22Rv1 (cell line): Measurements from ENCODE around the gene C5orf24.

ENCODE experiments used
- CTCF ChIP-seq: fragments of 450-650 bp; IDR thresholded peaks from 2 replicates; pipeline ENCODE4 v1.5.1; 2017; ENCODE audit warnings: mild to moderate bottlenecking
- ZFX ChIP-seq: fragments of 450-650 bp; IDR thresholded peaks from 2 replicates; pipeline ENCODE4 v1.6.1; 2017; ENCODE audit warnings: antibody characterized with exemption, borderline replicate concordance

DNA sequence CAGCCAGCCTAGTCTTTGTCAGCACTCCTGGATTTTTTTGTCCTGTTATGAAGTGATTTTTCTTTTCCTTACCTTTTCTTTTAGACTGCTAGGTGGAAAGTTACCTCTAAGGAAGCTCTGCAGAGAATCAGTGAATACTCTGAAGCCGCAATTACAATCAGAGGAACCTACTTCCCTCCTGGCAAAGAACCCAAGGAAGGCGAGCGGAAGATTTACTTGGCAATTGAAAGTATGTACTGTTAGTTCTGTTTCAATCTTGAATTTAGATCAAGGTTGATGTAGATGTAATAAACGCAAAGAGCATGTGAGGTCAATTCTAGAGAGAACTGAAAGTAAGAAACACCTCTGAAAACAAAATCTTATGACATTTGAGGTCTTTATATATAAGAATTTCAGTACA is 27.0 kb upstream of the C5orf24 start:
- TF ChIP-seq CTCF (no peak), ZFX (no peak)
